GM12892 (cell line): ENCODE measurements around the gene MINDY4.

Experiments
- DNase-seq: peaks from one replicate; pipeline ENCODE4 v3.0.0; 2011; ENCODE audit not compliant: insufficient read length
- FAIRE-seq: peaks from 2 replicates; lab custom pipeline; 2011; peaks lifted over from hg19 to GRCh38; lab: Jason Lieb, UNC
- POLR2A ChIP-seq: IDR thresholded peaks from 2 replicates; pipeline ENCODE4 v1.6.1; 2011; ENCODE audit warnings: low read depth, low read length, control low read depth
- POLR2AphosphoS5 ChIP-seq: IDR thresholded peaks from 2 replicates; pipeline ENCODE4 v1.6.1; 2011; ENCODE audit warnings: low read depth, low read length, control low read depth
- TAF1 ChIP-seq: IDR thresholded peaks from 2 replicates; pipeline ENCODE4 v1.6.1; 2011; ENCODE audit warnings: low read depth, mild to moderate bottlenecking, control low read depth, low read length, borderline replicate concordance

The MINDY4 gene

GRCh38 chr7:30938435-30939316 is 167.5 kb downstream of the MINDY4 start:
- TF ChIP-seq POLR2AphosphoS5 (no peak), TAF1 (no peak), POLR2A (no peak)
- FAIRE-seq = peak; percentile 95
- peak; percentile 72 for DNase-seq

- DNase-seq = no peak
- no peak for TF ChIP-seq TAF1
- TF ChIP-seq POLR2AphosphoS5 = no peak
- no peak for TF ChIP-seq POLR2A
- FAIRE-seq = no peak
These were observed 170.5 kb downstream of the MINDY4 start for GRCh38 chr7:30941582-30942323.
